Right kidney (tissue), 1 donor: ENCODE data around the gene GRIN3B.

Experiments
- DNase-seq: peaks from one replicate; pipeline ENCODE4 v3.0.0-alpha.2; 2016

The GRIN3B gene

GRCh38 chr19:1042689-1043511 is 42.7 kb downstream of the GRIN3B start:
- DNase-seq = no peak

DNA sequence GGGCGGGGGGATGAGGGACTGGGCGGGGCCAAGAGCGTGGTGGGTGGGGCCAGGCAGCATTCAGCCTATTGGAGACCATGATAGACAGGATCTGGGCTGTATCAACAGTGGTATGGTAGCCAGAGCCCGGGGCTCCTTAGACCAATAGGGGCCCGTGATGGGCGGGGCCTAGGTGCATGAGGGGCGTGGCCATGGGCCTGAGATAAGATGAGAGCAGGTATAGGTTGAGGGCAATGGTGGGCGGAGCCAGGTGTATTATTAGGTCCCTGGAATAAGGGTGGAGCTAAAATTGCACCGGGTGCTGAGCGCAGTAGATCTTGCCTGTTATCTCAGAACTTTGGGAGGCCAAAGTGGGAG is 45.0 kb downstream of the GRIN3B start:
- no peak for DNase-seq

GRCh38 chr19:1046117-1046626 is 46.0 kb downstream of the GRIN3B start:
- no peak for DNase-seq

DNA sequence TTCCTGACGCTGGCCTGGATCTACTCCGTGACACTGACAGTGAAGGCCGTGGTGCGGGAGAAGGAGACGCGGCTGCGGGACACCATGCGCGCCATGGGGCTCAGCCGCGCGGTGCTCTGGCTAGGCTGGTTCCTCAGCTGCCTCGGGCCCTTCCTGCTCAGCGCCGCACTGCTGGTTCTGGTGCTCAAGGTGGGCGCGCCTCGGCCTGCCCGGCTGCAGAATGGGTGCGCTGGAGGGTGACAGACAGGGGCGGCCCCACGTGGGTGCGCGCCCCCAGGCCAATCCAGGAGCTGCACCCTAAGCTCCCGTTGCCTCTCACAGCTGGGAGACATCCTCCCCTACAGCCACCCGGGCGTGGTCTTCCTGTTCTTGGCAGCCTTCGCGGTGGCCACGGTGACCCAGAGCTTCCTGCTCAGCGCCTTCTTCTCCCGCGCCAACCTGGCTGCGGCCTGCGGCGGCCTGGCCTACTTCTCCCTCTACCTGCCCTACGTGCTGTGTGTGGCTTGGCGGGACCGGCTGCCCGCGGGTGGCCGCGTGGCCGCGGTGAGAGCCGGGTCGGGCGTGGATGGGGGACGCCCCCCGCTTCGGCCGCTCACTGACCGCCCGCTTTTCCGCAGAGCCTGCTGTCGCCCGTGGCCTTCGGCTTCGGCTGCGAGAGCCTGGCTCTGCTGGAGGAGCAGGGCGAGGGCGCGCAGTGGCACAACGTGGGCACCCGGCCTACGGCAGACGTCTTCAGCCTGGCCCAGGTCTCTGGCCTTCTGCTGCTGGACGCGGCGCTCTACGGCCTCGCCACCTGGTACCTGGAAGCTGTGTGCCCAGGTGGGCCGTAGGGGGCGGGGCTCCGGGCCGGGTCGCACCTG is 46.8 kb downstream of the GRIN3B start:
- DNase-seq = no peak

DNA sequence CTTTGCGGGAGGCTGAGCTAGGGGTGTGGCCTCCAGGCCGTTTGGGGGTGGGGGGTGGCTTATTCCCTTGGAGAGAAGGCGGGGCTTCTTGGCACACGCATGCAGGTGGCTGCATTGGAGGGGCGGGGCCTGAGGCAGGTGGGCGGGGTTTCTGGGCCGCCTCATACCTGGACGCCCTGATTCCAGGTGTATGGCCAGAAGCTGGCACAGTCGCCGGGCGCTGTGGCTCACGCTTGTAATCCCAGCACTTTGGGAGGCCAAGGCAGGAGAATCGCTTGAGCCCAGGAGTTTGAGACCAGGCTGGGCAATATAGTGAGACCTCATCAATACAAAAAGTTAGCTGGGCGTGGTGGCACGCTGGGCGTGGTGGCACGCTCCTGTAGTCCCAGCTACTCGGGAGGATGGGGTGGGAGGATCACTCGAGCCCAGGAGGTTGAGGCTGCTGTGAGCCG is 47.5 kb downstream of the GRIN3B start:
- no peak for DNase-seq

GRCh38 chr19:1049106-1049505 is 48.9 kb downstream of the GRIN3B start:
- no peak for DNase-seq

GRCh38 chr19:1049800-1050199 is 49.6 kb downstream of the GRIN3B start:
- no peak for DNase-seq

DNA sequence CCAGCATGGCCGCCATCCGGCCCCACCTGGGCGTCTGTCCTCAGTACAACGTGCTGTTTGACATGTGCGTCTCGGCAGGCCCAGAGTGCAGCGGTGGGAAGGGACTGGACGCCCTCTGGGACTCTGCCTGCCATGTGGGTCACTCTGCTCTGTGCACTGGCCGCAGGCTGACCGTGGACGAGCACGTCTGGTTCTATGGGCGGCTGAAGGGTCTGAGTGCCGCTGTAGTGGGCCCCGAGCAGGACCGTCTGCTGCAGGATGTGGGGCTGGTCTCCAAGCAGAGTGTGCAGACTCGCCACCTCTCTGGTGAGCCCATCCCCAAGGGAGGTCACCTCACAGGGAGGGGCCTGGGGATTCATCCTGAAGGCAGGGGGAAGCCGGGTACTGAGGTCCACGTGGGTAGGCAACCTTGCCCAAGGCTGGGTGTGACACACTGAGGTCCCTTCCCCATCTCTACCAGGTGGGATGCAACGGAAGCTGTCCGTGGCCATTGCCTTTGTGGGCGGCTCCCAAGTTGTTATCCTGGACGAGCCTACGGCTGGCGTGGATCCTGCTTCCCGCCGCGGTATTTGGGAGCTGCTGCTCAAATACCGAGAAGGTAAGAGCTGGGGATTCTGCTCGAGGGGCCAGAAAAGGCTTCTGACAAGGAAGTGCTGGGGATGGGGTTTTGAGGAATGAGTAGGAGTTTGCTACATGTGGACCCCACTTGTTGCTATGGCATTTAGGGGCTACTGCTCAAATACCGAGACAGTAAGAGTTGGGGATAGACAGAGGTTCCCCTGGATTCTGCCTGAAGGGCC is 51.0 kb downstream of the GRIN3B start:
- DNase-seq = no peak

DNA sequence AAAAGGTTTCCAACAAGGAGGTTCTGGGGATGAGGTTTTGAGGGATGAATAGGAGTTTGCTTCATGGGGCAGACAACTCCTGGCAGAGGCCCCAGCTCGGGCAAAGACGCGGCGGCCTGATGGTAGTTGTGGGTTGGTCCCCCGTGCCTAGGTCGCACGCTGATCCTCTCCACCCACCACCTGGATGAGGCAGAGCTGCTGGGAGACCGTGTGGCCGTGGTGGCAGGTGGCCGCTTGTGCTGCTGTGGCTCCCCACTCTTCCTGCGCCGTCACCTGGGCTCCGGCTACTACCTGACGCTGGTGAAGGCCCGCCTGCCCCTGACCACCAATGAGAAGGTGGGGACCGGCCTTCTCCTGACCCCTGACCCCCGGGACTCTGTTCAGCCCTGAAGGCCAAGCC is 51.6 kb downstream of the GRIN3B start:
- no peak for DNase-seq

GRCh38 chr19:1052349-1052975 is 52.2 kb downstream of the GRIN3B start:
- no peak for DNase-seq

GRCh38 chr19:1053176-1054101 is 53.2 kb downstream of the GRIN3B start:
- no peak for DNase-seq

GRCh38 chr19:1054102-1055027 is 54.1 kb downstream of the GRIN3B start:
- DNase-seq = no peak

DNA sequence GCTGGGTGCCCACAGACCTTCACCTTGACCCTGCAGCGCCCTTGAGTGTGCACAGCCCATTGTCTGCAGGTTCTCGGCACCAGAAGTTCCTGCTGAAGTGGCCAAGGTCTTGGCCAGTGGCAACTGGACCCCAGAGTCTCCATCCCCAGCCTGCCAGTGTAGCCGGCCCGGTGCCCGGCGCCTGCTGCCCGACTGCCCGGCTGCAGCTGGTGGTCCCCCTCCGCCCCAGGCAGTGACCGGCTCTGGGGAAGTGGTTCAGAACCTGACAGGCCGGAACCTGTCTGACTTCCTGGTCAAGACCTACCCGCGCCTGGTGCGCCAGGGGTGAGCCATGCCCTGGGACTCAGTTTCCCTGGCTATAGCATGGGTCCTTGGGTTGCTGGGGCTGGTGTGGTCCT is 54.8 kb downstream of the GRIN3B start:
- no peak for DNase-seq

DNA sequence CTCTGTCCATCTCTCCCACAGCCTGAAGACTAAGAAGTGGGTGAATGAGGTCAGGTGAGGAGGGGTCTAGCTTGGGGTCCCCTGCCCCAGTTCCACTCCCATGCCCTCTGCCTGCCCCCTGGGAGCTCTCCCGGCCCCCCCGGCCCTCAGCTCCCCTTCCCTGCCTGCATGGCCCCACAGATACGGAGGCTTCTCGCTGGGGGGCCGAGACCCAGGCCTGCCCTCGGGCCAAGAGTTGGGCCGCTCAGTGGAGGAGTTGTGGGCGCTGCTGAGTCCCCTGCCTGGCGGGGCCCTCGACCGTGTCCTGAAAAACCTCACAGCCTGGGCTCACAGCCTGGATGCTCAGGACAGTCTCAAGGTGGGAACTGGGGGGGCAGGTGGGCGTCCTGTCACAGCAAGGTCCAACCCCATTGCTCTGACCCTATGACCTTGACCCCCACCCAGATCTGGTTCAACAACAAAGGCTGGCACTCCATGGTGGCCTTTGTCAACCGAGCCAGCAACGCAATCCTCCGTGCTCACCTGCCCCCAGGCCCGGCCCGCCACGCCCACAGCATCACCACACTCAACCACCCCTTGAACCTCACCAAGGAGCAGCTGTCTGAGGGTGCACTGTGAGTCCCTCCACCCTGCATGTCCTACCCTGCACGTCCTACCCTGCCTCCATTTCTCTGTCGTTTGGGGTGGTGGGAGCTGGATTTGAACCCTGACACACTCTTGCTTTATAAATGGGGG is 55.8 kb downstream of the GRIN3B start:
- DNase-seq = no peak

GRCh38 chr19:1057176-1057855 is 57.1 kb downstream of the GRIN3B start:
- peak; percentile 63 for DNase-seq

DNA sequence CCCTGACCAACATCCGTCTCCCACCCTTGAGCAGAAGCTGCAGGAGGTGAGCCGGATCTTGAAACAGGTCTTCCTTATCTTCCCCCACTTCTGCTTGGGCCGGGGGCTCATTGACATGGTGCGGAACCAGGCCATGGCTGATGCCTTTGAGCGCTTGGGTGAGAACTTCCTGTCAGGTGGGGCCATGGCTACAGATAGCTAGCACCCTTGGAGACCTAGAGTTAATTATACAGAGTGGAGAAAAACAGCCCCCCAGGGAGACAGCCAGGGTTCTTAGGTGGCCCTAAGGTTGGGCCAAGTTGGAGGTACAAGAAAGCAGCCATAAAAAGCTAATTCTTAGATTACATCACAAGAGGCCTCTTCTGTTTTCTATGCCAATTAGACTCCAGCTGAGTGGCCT is 57.9 kb downstream of the GRIN3B start:
- DNase-seq = no peak
